ENCODE results near the gene L3MBTL4. TPM values are rescaled to one million over a fixed set of nuclear protein-coding genes. Genes with fewer than 3 reads are reported as not detected.

Gene L3MBTL4
- total and polyA plus RNA-seq, 12 donors = 3.9 to 22.6 (median 8.7) TPM

GRCh38 chr18:6031442-6031841 is 383.3 kb downstream of the L3MBTL4 start:
- Histone ChIP-seq H3K4me1 (replicated peaks in 1 of 2) (peaks cover 0 to 5% of the 10 kb centered on the region in 2 donors), H3K9me3 (replicated peaks in 1 of 3) (peaks cover 0 to 6% (median 4%) of the 10 kb centered on the region in 3 donors), H3K27me3 (no peaks in the 10 kb centered on the region), H3K36me3 (replicated peaks in 1 of 2) (no peaks in the 10 kb centered on the region), H3K27ac (peak overlapping the region in 2 of 5 donors; percentile 47 to 65), H3K4me3 (no peak overlapping the region)
- 32 to 53% (median 40%) methylated on average over 2 of the region's 2 CpGs for WGBS, 4 donors
- peak; percentile 47 to 87 (median 81) for DNase-seq
- TF ChIP-seq POLR2A (IDR thresholded peaks at IDR 0.05) (no peak), CTCF (IDR thresholded peaks at IDR 0.05) (no peak)
- intact Hi-C loops (cut with DNase I) = no loop called here

- no peak for TF ChIP-seq POLR2A (IDR thresholded peaks at IDR 0.05)
- TF ChIP-seq CTCF (IDR thresholded peaks at IDR 0.05) = no peak
- intact Hi-C loops (cut with DNase I) = no loop called here
- Histone ChIP-seq H3K36me3 (replicated peaks in 1 of 2) (no peaks in the 10 kb centered on the region), H3K4me1 (replicated peaks in 1 of 2) (peaks cover 0 to 5% of the 10 kb centered on the region in 2 donors), H3K27me3 (no peaks in the 10 kb centered on the region), H3K27ac (peak overlapping the region in 2 of 5 donors; percentile 47 to 65), H3K9me3 (replicated peaks in 1 of 3) (peaks cover 0 to 3% (median 1%) of the 10 kb centered on the region in 3 donors), H3K4me3 (no peak overlapping the region)
- no peak for DNase-seq
- 19 to 45% (median 27%) methylated on average over 2 of the region's 2 CpGs for WGBS, 4 donors
These were observed 383.7 kb downstream of the L3MBTL4 start for GRCh38 chr18:6031002-6031401.

GRCh38 chr18:6024745-6025248 is 389.9 kb downstream of the L3MBTL4 start:
- Histone ChIP-seq H3K27ac (no peak overlapping the region), H3K27me3 (no peaks in the 10 kb centered on the region), H3K4me1 (replicated peaks in 1 of 2) (no peaks in the 10 kb centered on the region), H3K4me3 (no peak overlapping the region), H3K9me3 (replicated peaks in 1 of 3) (no peaks in the 10 kb centered on the region), H3K36me3 (replicated peaks in 1 of 2) (no peaks in the 10 kb centered on the region)
- TF ChIP-seq POLR2A (IDR thresholded peaks at IDR 0.05) = no peak
- no peak for TF ChIP-seq CTCF (IDR thresholded peaks at IDR 0.05)
- 81 to 84% (median 82%) methylated on average over 2 of the region's 2 CpGs for WGBS, 4 donors
- intact Hi-C loops (cut with DNase I) = no loop called here
- DNase-seq = no peak

- DNase-seq = no peak
- no peak for TF ChIP-seq POLR2A (IDR thresholded peaks at IDR 0.05)
- TF ChIP-seq CTCF (IDR thresholded peaks at IDR 0.05) = no peak
- intact Hi-C loops (cut with DNase I) = no loop called here
- Histone ChIP-seq H3K27me3 (no peaks in the 10 kb centered on the region), H3K9me3 (replicated peaks in 1 of 3) (no peaks in the 10 kb centered on the region), H3K36me3 (replicated peaks in 1 of 2) (no peaks in the 10 kb centered on the region), H3K4me1 (replicated peaks in 1 of 2) (no peaks in the 10 kb centered on the region), H3K4me3 (no peak overlapping the region), H3K27ac (no peak overlapping the region)
- 91 to 95% (median 94%) methylated on average over 7 of the region's 7 CpGs for WGBS, 4 donors
These were observed 391.2 kb downstream of the L3MBTL4 start for GRCh38 chr18:6023551-6023950.

Measured in adrenal gland (tissue), 12 donors.